Measurements from ENCODE around the gene NBEA.

DNA sequence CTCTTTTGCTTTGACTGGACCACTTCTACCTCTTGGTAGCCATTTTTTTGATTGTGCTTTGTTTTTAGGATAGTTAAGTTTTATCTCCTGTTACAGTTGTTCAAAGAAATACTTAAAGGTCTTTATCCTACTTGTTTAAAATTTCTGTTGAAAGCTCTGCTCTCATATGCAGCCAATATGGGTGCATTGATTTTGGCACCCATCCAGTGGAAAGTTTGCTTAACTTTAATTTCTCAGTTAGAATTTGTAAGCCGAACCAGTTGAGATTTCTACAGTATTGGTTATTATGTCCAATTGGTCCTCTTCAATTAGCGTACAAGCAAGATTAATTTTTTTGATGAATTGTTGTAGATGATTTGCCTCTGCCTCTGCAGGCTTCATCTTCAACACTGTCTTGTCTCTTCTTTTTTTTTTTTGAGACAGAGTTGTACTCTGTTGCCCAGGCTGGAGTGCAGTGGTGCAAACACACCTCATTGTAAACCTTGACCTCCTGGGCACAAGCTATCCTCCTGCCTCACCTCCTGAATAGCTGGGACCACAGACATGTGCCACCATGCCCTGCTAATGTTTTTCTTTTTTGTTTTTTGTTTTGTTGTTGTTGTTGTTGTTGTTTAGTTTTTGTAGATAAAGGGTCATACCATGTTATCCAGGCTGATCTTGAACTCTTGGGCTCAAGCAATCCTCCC lies 469.1 kb downstream of the NBEA start:
- TF ChIP-seq ZNF274 (IDR thresholded peaks at IDR 0.05; ENCODE audit: low read depth, low read length), result no peak
- TF ChIP-seq YY1 (IDR thresholded peaks at IDR 0.05; ENCODE audit: insufficient read depth, insufficient read length), result no peak

All from NT2/D1 (cell line).